GM21786 (cell line): Measurements from ENCODE around the gene KLHL3.
"Not testable (repeated sequence)": the region's sequence is repeated elsewhere in the genome, so short reads cannot be mapped to it uniquely, and the experiment has no call there.

ENCODE experiments used
- ATAC-seq: cut with Tn5 transposase; IDR thresholded peaks from one replicate; pipeline ENCODE4 v1.9.1; 2021; ENCODE audit not compliant: unreplicated experiment

The KLHL3 gene

DNA sequence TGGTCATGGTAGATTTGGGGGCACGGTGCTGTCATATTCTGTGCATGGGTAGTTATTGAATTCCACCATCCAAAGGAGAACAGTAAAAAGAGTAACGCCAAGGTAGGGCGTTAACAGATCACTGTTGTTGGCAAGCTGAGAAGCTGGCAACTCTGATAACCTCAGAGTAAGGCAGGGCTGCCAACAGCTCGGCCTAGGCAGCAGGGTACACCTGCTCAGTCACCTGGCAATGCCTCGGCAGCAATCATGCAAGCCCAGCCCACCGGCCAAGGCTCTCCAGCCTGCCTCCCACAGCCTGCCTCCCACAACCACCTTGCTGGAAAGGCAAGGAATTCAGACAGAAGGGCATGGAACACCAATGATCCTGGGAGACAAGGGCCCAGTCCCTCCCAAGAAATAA, 63.9 kb downstream of the KLHL3 start:
- ATAC-seq, result no peak

DNA sequence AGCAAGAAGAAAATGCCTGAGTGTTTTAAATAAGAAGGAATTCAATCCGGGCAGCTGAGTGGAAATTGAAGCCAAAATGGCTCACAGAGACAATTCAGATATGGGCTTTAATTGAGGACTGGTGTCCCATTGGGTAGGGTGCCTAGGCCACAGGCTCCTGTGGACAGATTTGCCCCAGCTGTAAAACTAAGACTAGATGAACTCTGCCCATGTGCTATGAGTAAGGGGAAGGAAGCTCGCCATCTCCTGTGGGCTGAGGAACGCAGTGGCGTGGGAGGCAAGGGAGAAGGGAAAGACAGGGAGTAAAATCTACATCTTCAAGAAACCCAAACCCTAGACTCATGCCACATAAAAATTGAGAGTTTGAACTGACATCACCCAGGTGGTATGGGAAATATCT, 66.1 kb downstream of the KLHL3 start:
- ATAC-seq, result no peak

DNA sequence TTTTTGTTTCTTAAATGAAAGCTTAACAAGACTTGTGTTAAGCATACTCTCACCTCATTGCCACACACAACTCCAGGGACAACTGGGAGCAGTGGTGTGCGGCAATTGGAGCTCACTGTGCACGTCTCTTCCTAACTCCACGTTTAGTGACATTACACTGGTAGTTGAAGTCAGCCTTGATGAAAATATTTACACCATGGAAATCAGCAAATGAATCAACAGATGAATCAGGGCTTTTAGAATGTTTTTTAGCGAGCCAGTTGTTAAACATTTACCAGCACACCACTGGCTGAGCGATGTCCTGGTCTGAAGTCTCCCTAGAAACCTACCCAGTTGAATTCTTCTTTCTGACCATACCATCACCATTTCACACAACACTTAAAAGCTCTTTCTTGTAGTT, 67.3 kb downstream of the KLHL3 start:
- no peak for ATAC-seq

DNA sequence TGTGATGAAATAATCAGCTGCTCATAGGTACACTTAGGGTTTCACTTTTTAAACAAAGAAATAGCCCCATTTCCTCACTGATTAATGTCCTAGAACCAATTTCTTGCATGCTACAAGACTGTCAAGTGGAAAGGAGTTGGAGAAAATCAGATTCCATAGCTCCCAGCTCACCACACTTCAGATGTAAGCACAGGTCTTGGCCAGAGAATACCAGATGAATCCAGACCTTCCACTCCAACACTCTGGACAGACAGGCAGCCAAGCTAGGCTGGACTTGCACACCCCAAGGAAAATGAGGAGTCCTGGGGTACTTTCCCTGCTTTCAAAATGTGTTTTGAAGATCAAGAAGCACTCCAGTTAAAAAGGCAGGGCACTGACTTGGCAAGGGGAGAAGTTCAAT, 68.5 kb downstream of the KLHL3 start:
- ATAC-seq, result no peak

DNA sequence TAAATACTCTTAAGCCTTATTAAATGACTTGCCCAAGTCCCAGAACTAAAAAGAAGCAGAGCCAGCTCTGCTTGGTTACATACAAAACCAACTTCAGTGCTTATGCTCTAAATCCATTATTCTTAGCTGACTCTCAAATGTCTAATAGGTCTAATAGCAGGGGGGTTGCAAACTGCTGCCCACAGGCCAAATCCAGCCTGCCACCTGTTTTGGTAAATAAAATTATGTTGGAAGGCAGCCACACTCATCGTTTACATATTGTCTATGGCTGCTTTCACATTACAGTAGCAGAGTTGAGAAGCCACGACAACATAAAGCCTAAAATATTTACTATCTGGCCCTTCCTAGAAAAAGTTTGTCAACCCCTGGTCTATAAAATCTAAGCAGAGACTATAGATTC, 69.0 kb downstream of the KLHL3 start:
- no peak for ATAC-seq

DNA sequence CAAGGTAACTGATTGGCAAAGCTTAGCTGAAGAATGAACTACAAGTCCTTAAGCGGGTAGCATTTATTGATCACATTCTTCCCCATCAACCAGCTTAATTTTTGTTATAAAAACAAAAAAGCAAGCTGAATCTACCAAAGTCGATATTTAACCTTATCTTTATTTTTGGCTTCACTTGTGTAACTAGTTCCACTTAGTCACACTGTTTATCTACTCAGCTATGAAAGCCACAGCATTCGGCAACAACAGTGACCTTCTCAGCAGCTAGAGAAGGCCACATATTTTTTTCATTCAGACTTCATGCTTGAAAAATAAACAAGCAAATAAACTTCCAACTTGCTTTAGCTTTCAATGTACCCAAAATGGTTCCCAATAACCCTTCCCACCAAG, 69.4 kb downstream of the KLHL3 start:
- peak; percentile 40 for ATAC-seq

DNA sequence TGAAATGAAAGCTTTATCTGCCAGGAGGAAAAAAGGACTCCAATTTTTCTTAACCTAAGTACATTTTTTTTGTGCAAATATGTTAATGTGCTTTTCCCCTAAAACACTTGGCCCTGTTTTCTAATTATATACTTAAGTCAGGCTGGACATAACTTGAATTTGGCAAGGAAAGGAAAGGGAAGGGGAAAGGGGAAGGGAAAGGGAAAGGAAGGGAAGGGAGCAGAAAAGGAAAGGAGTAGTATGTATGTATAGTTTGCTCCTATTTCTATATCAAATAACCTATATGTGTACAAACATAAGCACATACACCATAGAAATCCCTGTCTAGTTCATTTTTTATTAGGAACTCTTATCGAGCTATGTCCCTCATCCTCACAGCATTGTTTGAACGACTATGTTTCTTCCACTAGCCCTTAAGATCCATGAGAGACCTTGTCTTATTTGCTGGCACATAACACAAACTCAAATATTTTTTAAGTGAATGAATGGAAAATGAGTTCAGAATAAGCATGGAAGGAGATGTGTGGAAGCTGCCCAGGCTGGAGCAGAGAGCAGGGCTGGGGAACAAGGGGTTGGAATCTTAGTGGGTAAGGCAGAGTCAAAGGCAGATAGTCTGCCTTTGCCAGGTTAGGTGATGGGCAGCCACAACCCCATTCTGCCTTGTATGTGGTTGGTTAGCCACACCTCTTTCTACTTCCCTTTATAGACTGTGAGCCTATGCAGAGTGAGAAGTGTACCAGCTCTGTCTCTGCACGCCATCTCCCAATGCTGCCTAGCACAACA, 70.0 kb downstream of the KLHL3 start:
- peak; percentile 100 for ATAC-seq

DNA sequence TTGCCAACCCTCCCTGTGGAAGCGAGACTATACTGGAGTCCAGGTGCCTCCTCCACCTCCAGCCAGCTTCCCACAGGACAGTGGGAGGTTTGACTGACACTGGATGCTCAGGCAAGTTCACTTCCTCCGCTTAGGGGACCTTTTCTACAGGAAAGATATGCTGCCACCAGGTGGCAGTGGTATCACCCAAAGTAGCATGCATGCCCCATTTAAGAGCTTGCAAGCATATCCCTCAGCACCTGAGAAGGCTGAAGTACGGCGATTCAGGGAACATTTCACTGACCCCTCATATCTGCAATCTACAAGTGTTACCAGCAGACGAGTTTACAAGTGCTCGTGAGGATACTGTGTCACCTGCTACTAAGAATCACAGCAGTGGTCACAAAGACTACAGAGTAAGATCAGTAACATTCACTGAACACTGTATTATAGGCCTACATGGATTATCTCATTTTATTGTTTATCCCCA, 75.5 kb downstream of the KLHL3 start:
- peak; percentile 96 for ATAC-seq

DNA sequence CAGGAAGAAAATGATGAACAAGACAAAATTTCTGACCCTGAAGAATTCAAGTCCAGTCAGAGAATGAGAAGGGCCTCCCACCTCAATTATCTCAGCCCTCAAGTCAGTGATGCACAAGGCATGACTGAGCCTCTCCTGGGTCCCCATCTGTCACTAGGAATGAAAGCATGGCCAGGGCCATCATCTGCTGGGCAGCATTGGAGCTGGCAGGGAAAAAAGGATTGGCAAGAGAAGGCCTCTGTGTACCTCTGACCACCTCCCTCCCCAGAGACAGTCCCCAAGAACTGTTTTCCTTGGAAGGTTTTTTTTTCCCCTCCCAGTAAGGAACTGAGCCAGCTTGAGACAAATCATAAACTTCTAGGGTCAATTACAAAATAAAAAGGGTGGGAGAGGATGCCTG, 76.7 kb downstream of the KLHL3 start:
- ATAC-seq, result no peak

DNA sequence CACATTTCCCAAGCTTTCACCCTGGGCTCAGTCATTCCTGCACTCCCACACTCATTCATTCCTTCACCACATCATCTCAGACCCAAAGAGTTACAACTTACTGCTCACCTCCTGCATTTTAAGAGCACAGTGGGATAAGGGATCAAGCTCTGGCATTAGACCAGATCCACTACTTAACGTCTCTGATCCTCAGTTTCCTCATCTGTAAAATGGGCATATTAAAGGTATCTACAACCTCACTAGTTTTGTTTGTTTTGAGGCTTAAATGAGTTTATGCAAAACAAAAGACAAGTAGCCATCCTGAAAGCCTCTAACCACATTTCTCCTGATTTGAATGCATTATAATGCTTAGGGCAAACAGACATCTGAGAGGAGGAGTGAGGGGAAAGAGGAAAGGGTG, 77.6 kb downstream of the KLHL3 start:
- no peak for ATAC-seq

DNA sequence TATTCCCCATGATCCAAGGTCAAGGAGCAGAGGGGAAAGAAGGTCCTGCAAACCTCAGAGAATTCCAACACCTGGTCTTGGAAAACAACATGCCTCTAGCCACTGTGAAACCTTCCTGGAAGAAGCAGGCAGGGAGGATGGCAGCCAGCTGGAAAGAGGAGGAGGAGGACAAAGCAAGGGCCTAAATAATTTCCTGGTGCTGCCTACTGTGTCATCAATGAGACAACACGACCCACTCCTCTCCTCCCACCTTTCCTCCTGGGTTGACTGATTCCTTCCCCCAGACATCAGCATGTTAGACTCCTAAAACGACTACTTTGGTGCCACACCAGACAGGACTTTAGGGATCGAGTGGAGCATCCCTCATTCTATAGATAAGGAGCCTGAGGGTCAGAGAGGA, 78.8 kb downstream of the KLHL3 start:
- no peak for ATAC-seq

DNA sequence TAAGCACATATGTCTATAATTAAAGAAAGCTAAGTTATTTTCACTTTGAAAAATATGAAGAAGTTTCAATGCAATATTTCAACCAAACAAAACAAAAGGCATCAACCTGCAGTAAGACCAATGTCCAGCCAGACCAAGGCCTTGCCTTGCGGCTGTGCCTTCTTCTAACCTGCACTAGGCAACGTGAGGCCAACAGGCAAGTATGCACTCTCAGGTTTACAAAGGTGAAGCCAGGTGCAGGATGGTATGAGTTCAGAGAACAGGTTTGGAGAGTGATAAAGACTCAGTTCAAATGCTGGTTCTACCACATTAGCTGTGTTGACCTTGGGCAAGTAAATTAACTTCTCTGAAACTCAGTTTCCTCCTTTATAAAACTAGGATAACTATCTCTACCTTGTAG, 79.3 kb downstream of the KLHL3 start:
- no peak for ATAC-seq

DNA sequence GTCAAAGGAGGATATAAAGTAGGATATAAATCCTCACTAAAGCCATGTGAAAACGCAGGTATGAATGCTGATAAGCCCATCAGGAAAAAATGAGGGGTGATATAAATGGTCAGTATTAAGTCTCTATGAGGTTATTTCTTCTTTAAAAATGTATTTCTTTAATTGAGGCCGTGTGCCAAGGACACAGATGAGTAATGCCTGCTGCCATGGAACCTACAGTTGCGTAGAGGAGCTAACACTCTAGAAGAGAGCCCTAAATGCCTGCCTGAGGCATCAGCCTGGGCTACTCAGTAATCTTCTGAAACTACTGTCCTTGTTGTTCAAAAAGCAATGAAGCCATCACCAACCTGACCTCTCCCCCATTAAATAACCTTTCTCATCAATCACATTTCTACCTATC, 84.9 kb downstream of the KLHL3 start:
- no peak for ATAC-seq

DNA sequence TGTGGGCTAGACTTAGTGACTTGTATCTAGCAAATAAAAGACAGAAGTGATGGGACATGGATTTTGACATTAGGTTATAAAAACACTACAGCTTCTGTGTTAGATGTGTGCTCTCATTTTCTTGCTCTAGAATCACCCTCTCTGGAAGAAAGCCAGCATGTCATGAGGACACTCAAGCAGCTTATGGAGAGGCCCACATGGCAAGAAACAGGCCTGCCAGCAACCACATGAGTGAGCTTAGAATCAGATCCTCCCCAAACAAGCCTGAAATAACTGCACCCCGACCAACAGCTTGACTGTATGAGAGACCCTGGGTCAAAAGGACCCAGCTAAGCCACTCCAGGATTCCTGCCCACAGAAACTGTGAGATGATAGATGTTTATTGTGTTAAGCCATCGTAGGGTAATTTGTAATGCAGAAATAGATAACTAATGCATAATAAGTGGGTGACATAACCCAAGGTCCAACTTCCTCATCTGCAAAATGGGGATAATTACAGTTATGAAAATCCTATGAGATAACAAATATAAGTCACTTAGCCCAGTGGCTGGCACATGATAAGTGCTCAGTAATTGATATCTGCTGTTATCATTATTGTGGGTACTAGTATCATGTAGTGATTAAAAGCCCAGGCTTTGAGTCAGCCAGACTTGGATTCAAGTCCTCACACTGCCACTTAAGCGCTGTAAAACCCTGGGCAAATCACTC, 86.5 kb downstream of the KLHL3 start:
- no peak for ATAC-seq

DNA sequence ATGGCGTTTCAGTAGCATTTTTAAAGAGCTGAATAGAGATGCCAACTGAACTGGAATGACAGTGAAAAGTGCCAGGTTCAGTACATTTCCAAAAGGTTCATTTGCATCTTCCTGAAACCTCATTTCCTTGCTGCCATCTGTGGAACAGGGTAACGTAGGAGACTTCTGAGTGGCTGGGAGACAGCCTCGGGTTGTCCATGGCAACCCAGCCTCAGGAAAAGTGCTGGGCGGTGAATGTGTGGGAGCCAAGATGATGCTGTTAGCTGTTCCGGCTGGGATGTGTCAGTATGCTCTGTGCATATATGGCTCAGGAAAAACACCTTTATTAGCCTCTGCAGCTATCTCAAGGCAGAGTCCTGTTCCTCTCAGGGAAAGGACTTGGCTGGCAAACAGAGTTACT, 87.5 kb downstream of the KLHL3 start:
- no peak for ATAC-seq

DNA sequence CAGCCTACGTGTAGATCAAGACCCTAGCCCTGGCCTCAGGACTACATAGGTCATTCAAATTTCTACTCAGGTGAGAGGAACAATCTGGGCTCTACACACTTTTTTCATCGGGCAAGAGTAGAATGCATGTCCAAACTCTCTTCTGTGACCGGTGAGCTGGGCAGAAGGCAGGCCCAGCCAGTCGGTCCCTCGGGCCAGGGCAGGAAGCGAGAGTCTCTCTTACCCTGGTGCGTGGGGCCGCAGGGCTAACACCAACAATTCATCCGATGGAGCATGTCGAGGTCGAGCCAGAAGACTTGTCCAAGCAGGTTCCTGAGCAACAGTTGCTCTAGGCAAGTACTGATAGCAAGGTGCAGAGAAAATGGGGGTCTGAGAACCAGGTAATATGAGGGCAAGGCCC, 88.5 kb downstream of the KLHL3 start:
- ATAC-seq, result no peak

DNA sequence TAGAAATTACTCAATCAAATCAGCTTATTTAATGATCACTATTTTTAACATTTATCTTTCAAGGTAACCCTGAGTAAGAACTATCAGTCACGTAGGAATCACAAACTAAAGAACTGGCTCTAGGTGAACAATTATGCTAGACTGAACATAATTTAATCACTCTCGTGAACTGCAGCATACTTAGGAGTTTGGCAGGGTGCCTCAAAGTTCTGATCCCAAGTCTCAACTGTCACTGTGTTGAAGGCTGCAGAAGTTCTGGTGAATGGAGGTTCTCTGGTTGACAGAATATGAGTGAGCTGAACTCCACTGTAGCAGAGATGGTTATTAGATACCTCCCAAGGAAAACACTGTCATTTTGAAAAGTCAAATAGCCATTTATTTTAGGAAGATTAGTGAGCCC, 89.1 kb downstream of the KLHL3 start:
- no peak for ATAC-seq

DNA sequence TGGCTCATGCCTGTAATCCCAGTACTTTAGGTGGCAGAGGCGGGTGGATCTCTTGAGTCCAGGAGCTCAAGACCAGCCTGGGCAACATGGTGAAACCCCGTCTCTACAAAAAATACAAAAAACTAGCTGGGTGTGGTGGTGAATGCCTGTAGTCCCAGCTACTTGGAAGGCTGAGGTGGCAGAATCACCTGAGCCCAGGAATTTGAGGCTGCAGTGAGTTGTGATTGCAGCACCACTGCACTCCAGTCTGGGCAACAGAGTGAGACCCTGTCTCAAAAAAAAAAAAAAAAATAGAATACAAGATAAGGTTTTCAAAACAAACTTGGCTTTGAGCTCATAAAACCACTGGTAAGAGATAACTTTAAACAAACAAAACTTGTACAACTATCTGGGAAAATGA, 92.8 kb downstream of the KLHL3 start:
- ATAC-seq, result not testable (repeated sequence)

DNA sequence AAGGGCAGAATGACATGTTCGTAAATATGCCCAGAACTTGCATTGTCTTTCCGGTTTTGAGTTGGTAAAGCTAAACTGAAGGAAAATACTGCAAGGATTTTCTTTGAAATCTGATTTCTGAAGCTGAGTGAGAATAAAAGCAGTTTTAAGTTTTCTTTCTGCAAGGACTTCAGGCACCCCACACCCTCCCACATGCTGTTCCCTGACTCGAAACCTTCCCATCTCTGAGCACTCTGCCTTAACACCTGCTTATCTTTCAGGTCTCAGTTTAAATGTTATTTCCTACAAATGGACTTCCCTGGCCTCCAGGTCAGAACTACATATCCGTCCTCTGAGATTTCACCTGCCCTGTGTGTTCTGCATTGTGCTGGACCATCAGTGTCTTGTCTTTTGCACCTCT, 93.8 kb downstream of the KLHL3 start:
- ATAC-seq, result no peak

DNA sequence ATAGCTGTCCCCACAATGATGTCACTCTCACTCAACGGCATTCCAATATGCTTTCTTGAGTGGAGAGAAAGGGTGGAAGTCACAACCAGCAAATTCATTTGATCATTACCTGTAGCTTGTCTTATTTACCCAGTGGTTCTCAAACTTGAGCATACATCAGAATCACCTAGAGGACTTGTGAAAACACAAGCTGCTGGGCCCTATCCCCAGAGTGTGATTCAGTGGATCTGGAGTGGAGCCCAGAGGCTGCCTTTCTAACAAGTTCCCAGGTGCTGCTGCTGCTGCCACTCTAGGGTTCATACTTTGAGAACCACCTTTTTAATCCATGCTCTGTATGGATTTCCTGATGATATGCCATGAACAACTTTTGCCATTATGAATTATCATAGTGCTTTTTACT, 94.7 kb downstream of the KLHL3 start:
- ATAC-seq, result no peak

DNA sequence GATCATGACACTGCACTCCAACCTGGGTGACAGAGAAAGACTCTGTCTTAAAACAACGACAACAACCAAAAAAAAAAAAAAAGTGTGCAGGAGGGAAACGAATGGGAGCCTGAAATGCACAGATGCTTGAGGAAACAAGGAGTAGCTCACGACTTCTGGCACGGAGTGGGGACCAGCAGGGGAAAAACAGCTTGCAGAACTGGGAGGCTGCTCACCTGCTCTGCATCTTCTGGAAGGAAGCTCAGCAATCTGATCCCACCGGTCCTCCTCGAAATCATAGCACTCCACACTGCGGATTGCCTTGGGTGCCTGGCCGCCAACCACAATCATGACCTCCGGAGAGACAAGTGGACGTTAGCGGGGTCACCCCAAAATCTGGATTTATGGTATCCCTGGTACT, 96.2 kb downstream of the KLHL3 start:
- ATAC-seq, result no peak

DNA sequence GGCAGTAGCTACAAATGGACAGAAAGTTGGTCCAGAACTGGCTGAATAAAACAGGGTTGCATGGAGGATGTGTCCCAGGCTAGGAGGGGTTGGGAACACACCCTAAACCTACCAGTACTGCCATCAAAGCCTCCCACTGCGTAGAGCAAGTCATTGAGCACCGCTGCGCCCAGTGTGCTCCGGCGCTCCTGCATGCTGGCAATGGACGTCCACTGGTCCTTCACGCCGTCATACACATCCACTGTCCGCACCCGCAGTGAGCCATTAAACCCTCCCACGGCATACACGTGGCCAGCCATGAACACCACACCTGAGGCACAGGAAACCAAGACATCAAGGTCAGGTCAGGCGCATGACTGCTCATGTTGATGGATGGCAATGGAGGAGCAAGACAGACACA, 97.0 kb downstream of the KLHL3 start:
- ATAC-seq, result no peak
